Measurements from ENCODE around the gene SYNE1.

Gene SYNE1

GRCh38 chr6:152309648-152310047 is 327.5 kb downstream of the SYNE1 start:
- peak; percentile 90 to 93 for DNase-seq
- no peak overlapping the region for H3K4me2 ChIP-seq (ENCODE audit: low read length)
- no CpG with 5 or more reads among the region's 6 CpGs for WGBS (ENCODE audit: extremely low coverage, insufficient coverage, insufficient read length)
- no peak overlapping the region for H3K27ac ChIP-seq (ENCODE audit: low read depth, low read length)
- no peak overlapping the region for H3K18ac ChIP-seq (ENCODE audit: low read length)
- peaks cover 6% of the 10 kb centered on the region for H3K79me1 ChIP-seq (ENCODE audit: low read length)
- no peak overlapping the region for H4K12ac ChIP-seq (ENCODE audit: low read depth, low read length)
- no peak overlapping the region for H3K4ac ChIP-seq (ENCODE audit: low read depth, low read length)
- no peaks in the 10 kb centered on the region for H3K9me3 ChIP-seq (ENCODE audit: insufficient read depth, low read depth, low read length)
- no peak overlapping the region for H4K91ac ChIP-seq (ENCODE audit: low read depth, low read length)
- peaks cover 1 to 2% of the 10 kb centered on the region in 2 experiments for H3K36me3 ChIP-seq (ENCODE audit: control insufficient read depth in 1 of 2, insufficient read depth in 2 of 2, low read length in 2 of 2)
- H3K9ac ChIP-seq (ENCODE audit: low read length), result no peak overlapping the region
- H3K79me2 ChIP-seq (ENCODE audit: control insufficient read depth, insufficient read depth, low read length, poor library complexity), result no peaks in the 10 kb centered on the region
- peaks cover 2 to 3% of the 10 kb centered on the region in 2 experiments for H3K4me1 ChIP-seq (ENCODE audit: control insufficient read depth in 1 of 2, insufficient read depth in 2 of 2, low read length in 2 of 2)
- no peaks in the 10 kb centered on the region for H3K27me3 ChIP-seq (ENCODE audit: insufficient read depth, low read length)
- no peak overlapping the region for H3K4me3 ChIP-seq (ENCODE audit: low read depth, low read length)
- H4K8ac ChIP-seq (ENCODE audit: low read depth, low read length), result no peak overlapping the region
- H2BK120ac ChIP-seq (ENCODE audit: insufficient read depth, low read length, poor library complexity), result no peak overlapping the region
- H3K14ac ChIP-seq (ENCODE audit: low read length), result no peak overlapping the region
- no peak overlapping the region for H3K23ac ChIP-seq (ENCODE audit: low read length)
- H2AFZ ChIP-seq (ENCODE audit: insufficient read depth, low read length, poor library complexity), result no peak overlapping the region
- no peak overlapping the region for H2AK5ac ChIP-seq (ENCODE audit: low read length)
- H2BK5ac ChIP-seq (ENCODE audit: low read depth, low read length, poor library complexity), result no peak overlapping the region
- no peak overlapping the region for H2BK12ac ChIP-seq (ENCODE audit: low read length)

GRCh38 chr6:152309006-152309405 is 328.2 kb downstream of the SYNE1 start:
- no peak overlapping the region for H3K18ac ChIP-seq (ENCODE audit: low read length)
- no peak overlapping the region for H3K23ac ChIP-seq (ENCODE audit: low read length)
- H3K36me3 ChIP-seq (ENCODE audit: control insufficient read depth in 1 of 2, insufficient read depth in 2 of 2, low read length in 2 of 2), result peaks cover 1 to 2% of the 10 kb centered on the region in 2 experiments
- no peak overlapping the region for H2BK12ac ChIP-seq (ENCODE audit: low read length)
- no peak overlapping the region for H2AK5ac ChIP-seq (ENCODE audit: low read length)
- H4K12ac ChIP-seq (ENCODE audit: low read depth, low read length), result no peak overlapping the region
- no CpG with 5 or more reads among the region's 3 CpGs for WGBS (ENCODE audit: extremely low coverage, insufficient coverage, insufficient read length)
- H3K79me2 ChIP-seq (ENCODE audit: control insufficient read depth, insufficient read depth, low read length, poor library complexity), result no peaks in the 10 kb centered on the region
- H3K4me3 ChIP-seq (ENCODE audit: low read depth, low read length), result no peak overlapping the region
- H4K8ac ChIP-seq (ENCODE audit: low read depth, low read length), result no peak overlapping the region
- no peaks in the 10 kb centered on the region for H3K9me3 ChIP-seq (ENCODE audit: insufficient read depth, low read depth, low read length)
- no peak overlapping the region for H2BK120ac ChIP-seq (ENCODE audit: insufficient read depth, low read length, poor library complexity)
- peak; percentile 27 to 84 for DNase-seq
- no peak overlapping the region for H3K9ac ChIP-seq (ENCODE audit: low read length)
- H3K27me3 ChIP-seq (ENCODE audit: insufficient read depth, low read length), result no peaks in the 10 kb centered on the region
- H3K14ac ChIP-seq (ENCODE audit: low read length), result no peak overlapping the region
- H3K4me2 ChIP-seq (ENCODE audit: low read length), result no peak overlapping the region
- no peak overlapping the region for H3K27ac ChIP-seq (ENCODE audit: low read depth, low read length)
- H2BK5ac ChIP-seq (ENCODE audit: low read depth, low read length, poor library complexity), result no peak overlapping the region
- no peak overlapping the region for H4K91ac ChIP-seq (ENCODE audit: low read depth, low read length)
- no peak overlapping the region for H3K4ac ChIP-seq (ENCODE audit: low read depth, low read length)
- peaks cover 0 to 2% of the 10 kb centered on the region in 2 experiments for H3K4me1 ChIP-seq (ENCODE audit: control insufficient read depth in 1 of 2, insufficient read depth in 2 of 2, low read length in 2 of 2)
- H3K79me1 ChIP-seq (ENCODE audit: low read length), result peaks cover 2% of the 10 kb centered on the region
- no peak overlapping the region for H2AFZ ChIP-seq (ENCODE audit: insufficient read depth, low read length, poor library complexity)

- Histone ChIP-seq H3K4me1 (ENCODE audit: control insufficient read depth in 1 of 2, insufficient read depth in 2 of 2, low read length in 2 of 2) (no peaks in the 10 kb centered on the region), H3K4ac (ENCODE audit: low read depth, low read length) (no peak overlapping the region)
- no CpG with 5 or more reads among the region's 5 CpGs for WGBS (ENCODE audit: extremely low coverage, insufficient coverage, insufficient read length)
Observed at GRCh38 chr6:152308306-152308705, 328.9 kb downstream of the SYNE1 start.

GRCh38 chr6:152305672-152306071 is 331.5 kb downstream of the SYNE1 start:
- Histone ChIP-seq H2AK5ac (ENCODE audit: low read length) (no peak overlapping the region), H3K27ac (ENCODE audit: low read depth, low read length) (no peak overlapping the region), H4K12ac (ENCODE audit: low read depth, low read length) (no peak overlapping the region), H2BK120ac (ENCODE audit: insufficient read depth, low read length, poor library complexity) (no peak overlapping the region), H4K91ac (ENCODE audit: low read depth, low read length) (no peak overlapping the region), H3K4me1 (ENCODE audit: control insufficient read depth in 1 of 2, insufficient read depth in 2 of 2, low read length in 2 of 2) (peaks cover 0 to 2% of the 10 kb centered on the region in 2 experiments), H3K79me2 (ENCODE audit: control insufficient read depth, insufficient read depth, low read length, poor library complexity) (no peaks in the 10 kb centered on the region), H3K4ac (ENCODE audit: low read depth, low read length) (no peak overlapping the region), H3K14ac (ENCODE audit: low read length) (no peak overlapping the region), H3K27me3 (ENCODE audit: insufficient read depth, low read length) (no peaks in the 10 kb centered on the region), H4K8ac (ENCODE audit: low read depth, low read length) (no peak overlapping the region), H3K23ac (ENCODE audit: low read length) (no peak overlapping the region), H3K9me3 (ENCODE audit: insufficient read depth, low read depth, low read length) (no peaks in the 10 kb centered on the region), H3K9ac (ENCODE audit: low read length) (no peak overlapping the region), H3K4me3 (ENCODE audit: low read depth, low read length) (no peak overlapping the region), H3K79me1 (ENCODE audit: low read length) (no peaks in the 10 kb centered on the region), H2BK5ac (ENCODE audit: low read depth, low read length, poor library complexity) (no peak overlapping the region), H2AFZ (ENCODE audit: insufficient read depth, low read length, poor library complexity) (no peak overlapping the region), H2BK12ac (ENCODE audit: low read length) (no peak overlapping the region), H3K36me3 (ENCODE audit: control insufficient read depth in 1 of 2, insufficient read depth in 2 of 2, low read length in 2 of 2) (peaks cover 0 to 2% of the 10 kb centered on the region in 2 experiments), H3K18ac (ENCODE audit: low read length) (no peak overlapping the region), H3K4me2 (ENCODE audit: low read length) (no peak overlapping the region)
- DNase-seq, result no peak
- no CpG with 5 or more reads among the region's 1 CpG for WGBS (ENCODE audit: extremely low coverage, insufficient coverage, insufficient read length)

More at GRCh38 chr6:152308306-152308705, 328.9 kb downstream of the SYNE1 start:
- no peaks in the 10 kb centered on the region for H3K79me2 ChIP-seq (ENCODE audit: control insufficient read depth, insufficient read depth, low read length, poor library complexity)
- H2BK12ac ChIP-seq (ENCODE audit: low read length), result no peak overlapping the region
- no peak overlapping the region for H3K23ac ChIP-seq (ENCODE audit: low read length)
- no peak overlapping the region for H4K91ac ChIP-seq (ENCODE audit: low read depth, low read length)
- H2BK5ac ChIP-seq (ENCODE audit: low read depth, low read length, poor library complexity), result no peak overlapping the region
- H2AFZ ChIP-seq (ENCODE audit: insufficient read depth, low read length, poor library complexity), result no peak overlapping the region
- no peak overlapping the region for H4K12ac ChIP-seq (ENCODE audit: low read depth, low read length)
- no peak overlapping the region for H2BK120ac ChIP-seq (ENCODE audit: insufficient read depth, low read length, poor library complexity)
- H3K27ac ChIP-seq (ENCODE audit: low read depth, low read length), result no peak overlapping the region
- no peak overlapping the region for H3K4me2 ChIP-seq (ENCODE audit: low read length)
- H2AK5ac ChIP-seq (ENCODE audit: low read length), result no peak overlapping the region
- no peak overlapping the region for H4K8ac ChIP-seq (ENCODE audit: low read depth, low read length)
- H3K79me1 ChIP-seq (ENCODE audit: low read length), result no peaks in the 10 kb centered on the region
- H3K9ac ChIP-seq (ENCODE audit: low read length), result no peak overlapping the region
- no peaks in the 10 kb centered on the region for H3K27me3 ChIP-seq (ENCODE audit: insufficient read depth, low read length)
- peaks cover 0 to 2% of the 10 kb centered on the region in 2 experiments for H3K36me3 ChIP-seq (ENCODE audit: control insufficient read depth in 1 of 2, insufficient read depth in 2 of 2, low read length in 2 of 2)
- no peaks in the 10 kb centered on the region for H3K9me3 ChIP-seq (ENCODE audit: insufficient read depth, low read depth, low read length)
- no peak overlapping the region for H3K14ac ChIP-seq (ENCODE audit: low read length)
- peak; percentile 75 to 86 for DNase-seq
- no peak overlapping the region for H3K4me3 ChIP-seq (ENCODE audit: low read depth, low read length)
- H3K18ac ChIP-seq (ENCODE audit: low read length), result no peak overlapping the region

Measured in trophoblast cell (in vitro differentiated cells and primary cell).